GM18951 (cell line): ENCODE data around the gene TRMT10B.
"Not testable (repeated sequence)": the region's sequence is repeated elsewhere in the genome, so short reads cannot be mapped to it uniquely, and the experiment has no call there.

Source experiments
- POLR2A ChIP-seq: IDR thresholded peaks from 4 replicates; pipeline ENCODE4 v1.6.1; 2011; ENCODE audit warnings: mild to moderate bottlenecking; ENCODE audit not compliant: insufficient read length, insufficient read depth; ENCODE audit errors: extremely low read depth
- in situ Hi-C: fragments of 300-500 bp; cut with MboI; formaldehyde crosslinking; loops from one replicate; pipeline ENCODE4 v1.12.0; 2022; ENCODE audit warnings: low sequenced_read_pairs, mixed read lengths, inconsistent platforms; ENCODE audit not compliant: unreplicated experiment

Gene TRMT10B

DNA sequence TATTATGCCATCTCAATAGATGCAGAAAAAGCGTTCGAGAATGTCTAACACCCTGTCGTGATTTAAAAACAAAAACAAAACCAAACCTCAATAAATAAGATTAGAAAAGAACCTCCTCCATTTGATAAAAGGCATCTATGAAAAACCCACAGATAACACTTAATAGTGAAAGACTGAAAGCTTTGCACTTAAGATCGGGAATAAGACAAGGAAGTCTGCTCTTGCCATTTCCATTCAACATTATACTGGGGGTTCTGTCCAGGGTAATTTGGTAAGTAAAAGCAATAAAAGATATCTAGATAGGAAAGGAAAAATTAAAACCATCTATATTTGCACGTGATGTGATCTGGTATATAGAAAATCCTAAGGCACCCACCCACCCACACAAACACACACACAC, 38.5 kb downstream of the TRMT10B start:
- in situ Hi-C loops = no loop called here
- no peak for TF ChIP-seq POLR2A

- TF ChIP-seq POLR2A = no peak
- in situ Hi-C loops = no loop called here
Observed at GRCh38 chr9:37796232-37796631, 42.6 kb downstream of the TRMT10B start.

DNA sequence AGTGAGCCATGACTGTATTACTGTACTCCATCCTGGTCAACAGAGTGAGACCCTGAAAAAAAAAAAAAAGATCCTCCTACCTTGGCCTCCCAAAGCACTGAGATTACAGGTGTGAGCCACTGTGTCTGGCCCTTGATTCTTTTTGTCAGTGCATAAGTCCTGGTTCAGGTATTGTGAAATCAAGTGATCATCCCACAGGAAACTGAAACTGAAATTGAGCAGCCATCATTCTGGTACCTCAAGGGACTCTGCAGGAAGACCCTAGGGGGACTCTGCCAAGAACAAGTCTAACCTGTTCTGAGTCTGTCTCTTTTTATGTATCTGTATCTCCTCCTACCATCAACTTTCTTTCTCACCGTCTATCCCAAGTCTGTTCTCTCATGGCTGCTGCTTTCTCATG, 45.1 kb downstream of the TRMT10B start:
- TF ChIP-seq POLR2A = no peak
- in situ Hi-C loops = no loop called here

DNA sequence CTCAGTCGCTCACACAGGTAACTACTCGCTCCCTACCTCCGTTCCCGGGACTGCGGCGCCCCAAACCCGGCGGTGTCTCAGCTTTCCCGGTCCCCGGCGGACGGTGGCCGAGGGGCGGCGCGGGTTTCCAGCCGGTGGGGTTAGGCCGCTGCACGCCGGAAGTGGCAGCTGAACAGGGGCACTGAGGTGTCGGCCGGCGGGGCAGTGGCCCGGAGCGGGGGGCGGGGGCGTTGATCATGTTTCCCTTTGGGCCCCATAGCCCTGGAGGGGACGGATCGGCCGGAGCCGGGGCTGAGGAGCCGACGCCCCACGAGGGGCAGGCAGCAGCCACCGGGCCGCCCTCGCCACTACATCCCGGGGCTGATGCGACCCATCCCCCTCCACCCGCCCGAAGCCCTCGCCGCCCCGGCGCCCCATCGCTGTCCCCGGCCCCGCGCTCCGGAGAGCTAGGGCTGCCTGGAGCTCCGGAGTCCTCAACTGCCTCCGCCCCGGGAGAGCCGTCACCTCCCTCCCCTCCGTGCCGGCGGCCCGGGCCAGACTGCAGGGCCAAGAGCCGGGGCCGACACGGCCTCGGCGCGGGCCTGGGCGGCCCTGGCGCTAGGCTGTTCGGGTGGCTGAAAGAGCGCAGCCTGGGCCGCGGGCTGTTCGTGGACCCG, 47.2 kb downstream of the TRMT10B start, which contains the start of gene DCAF10:
DCAF10 (plus strand) TSS at position 167 of the 656 bp plus-strand sequence; CDS start at position 237, 70 bp downstream.
- in situ Hi-C loops = no loop called here
- peak; percentile 87 for TF ChIP-seq POLR2A

DNA sequence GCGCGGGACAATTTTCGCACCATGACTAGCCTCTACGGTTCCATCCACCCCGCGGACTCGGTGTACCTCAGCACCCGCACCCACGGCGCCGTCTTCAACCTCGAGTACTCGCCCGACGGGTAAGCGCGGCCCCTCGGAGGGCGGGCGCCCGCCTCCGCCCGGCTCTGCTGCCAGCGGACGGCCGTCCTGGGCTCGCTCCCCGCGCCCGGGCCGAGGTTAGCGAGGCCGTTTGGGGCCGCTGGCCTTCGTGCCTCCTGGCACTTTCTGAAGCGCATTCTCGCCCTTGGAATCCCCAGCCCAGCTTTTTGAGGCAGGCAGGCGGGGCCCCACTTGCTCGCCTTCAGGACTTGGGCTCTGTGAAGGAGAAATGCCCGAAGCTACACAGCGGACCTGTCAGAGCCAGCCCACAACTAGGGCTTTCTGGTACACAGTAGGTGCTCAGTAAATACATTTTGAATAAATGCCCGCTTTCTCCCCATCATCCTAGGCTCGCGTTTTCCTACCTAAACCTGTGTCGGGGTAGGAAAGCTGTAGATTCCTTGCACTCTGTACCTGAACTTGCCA, 47.8 kb downstream of the TRMT10B start:
- TF ChIP-seq POLR2A = no peak
- in situ Hi-C loops = no loop called here

GRCh38 chr9:37801959-37802711, 48.5 kb downstream of the TRMT10B start:
- no peak for TF ChIP-seq POLR2A
- in situ Hi-C loops = no loop called here

- in situ Hi-C loops = no loop called here
Observed at GRCh38 chr9:37806271-37806670, 52.7 kb downstream of the TRMT10B start.

GRCh38 chr9:37809676-37810075, 56.1 kb downstream of the TRMT10B start:
- in situ Hi-C loops = not testable (repeated sequence)

More at GRCh38 chr9:37806271-37806670, 52.7 kb downstream of the TRMT10B start:
- no peak for TF ChIP-seq POLR2A

DNA sequence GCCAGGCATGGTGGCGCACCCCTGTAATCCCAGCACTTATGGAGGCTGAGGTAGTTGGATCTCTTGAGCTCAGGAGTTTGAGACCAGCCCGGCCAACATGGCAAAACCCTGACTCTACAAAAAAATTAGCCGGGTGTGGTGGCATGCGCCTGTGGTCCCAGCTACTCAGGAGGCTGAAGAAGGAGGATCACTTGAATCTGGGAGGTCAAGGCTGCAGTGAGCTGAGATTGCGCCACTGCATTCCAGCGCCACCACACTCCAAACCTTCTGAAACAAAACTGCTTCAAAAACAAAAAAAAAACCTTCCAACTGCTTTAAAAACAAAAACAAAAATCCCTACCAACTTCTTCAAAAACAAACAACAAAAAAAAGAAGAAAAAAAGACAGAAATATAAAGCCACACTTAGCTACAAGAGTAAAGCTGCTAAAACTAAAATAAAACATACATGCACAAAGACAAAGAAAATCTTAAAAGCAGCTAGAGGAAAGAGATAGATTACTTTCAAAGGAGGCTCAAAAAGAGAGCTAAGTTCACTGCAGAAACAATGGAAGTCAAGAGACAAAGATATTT, 58.4 kb downstream of the TRMT10B start:
- in situ Hi-C loops = no loop called here
- no peak for TF ChIP-seq POLR2A

GRCh38 chr9:37812773-37813379, 59.3 kb downstream of the TRMT10B start:
- in situ Hi-C loops = no loop called here
- TF ChIP-seq POLR2A = no peak

- TF ChIP-seq POLR2A = no peak
- in situ Hi-C loops = no loop called here
Observed at GRCh38 chr9:37818849-37819248, 65.2 kb downstream of the TRMT10B start.

- in situ Hi-C loops = no loop called here
Observed at GRCh38 chr9:37820142-37820541, 66.5 kb downstream of the TRMT10B start.

DNA sequence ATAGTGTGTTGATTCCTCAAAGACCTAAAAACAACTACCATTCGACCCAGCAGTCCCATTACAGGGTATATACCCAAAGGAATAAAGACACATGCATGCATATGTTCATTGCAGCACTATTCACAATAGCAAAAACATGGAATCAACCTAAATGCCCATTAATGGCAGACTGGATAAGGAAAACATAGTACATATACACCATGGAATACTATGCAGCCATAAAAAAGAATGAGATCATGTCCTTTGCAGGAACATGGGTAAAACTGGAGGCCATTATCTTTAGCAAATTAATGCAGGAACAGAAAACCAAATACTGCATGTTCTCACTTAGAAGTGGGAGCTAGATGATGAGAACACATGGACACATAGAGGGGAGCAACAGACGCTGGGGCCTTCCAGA, 71.6 kb downstream of the TRMT10B start:
- in situ Hi-C loops = not testable (repeated sequence)

More at GRCh38 chr9:37820142-37820541, 66.5 kb downstream of the TRMT10B start:
- no peak for TF ChIP-seq POLR2A
